Tongue (tissue), 2 donors: Measurements from ENCODE around the gene RUNX1. TPM values are rescaled to one million over a fixed set of nuclear protein-coding genes. Genes with fewer than 3 reads are reported as not detected.

ENCODE experiments used
- DNase-seq: peaks from one replicate; pipeline ENCODE4 v3.0.0-alpha.2; 2015
- total RNA-seq: library from RNA; depleted of rRNA; stranded (reverse); fragments of >200 nt; gene quantifications from one replicate; pipeline ENCODE4 v1.2.3, GENCODE V29; 2014

The RUNX1 gene
- total RNA-seq, 1 donor from 2014 or later: 12.6 TPM

DNA sequence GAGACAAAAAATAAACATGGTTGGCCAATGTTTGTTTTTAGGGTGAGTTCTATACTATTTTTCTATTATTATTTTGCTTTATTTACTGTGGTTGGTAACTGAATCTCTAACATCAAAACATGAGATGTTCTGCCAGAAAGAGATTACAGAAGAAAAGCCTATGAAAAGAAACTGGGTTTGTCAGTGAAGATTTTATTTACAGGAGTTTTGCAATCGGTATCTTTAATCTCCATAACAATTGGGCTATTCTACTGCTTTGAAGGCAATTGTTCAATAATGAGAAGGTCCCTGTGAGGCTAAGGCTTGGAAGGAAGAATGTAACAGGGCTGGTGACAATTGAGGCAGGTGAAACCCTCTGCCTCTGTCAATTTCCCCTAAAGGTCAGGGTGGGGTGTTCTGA, 224.8 kb downstream of the RUNX1 start:
- no peak for DNase-seq

DNA sequence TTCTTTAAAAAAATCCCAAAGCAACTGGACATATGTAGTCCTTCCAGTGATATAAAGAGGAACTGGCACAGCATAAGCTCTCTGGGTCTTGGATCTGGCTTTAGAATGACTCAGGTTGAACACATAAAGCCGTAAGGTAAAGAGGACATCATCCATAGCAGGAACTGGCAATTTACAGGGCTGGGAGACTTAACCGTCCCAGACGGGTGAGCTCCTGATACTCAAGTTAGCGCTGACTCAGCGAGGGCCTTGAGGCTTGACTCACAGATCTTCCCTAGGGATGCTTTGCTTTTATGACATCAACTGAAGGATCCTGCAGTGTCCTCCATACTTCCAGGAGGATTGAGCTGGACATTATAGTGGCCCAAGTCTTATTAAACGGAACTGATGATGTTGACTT, 226.2 kb downstream of the RUNX1 start:
- no peak for DNase-seq

DNA sequence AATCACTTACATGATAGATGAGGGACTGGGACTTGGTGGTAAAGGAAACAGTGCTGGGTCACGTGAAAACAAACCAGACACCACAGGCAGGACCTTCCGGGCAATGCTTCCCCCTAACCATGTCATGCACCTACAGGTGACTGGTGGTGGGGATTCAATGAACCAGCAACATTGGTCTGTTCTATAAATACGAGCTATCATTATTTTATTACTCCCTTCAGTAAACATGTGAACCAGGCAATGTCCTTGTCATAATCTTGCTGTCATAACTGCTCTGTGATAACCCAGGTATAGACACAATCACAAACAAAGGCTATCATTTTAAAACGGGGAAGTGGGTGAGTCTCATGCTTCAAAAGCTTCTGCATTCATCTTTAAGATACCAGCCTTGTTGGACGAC, 226.9 kb downstream of the RUNX1 start:
- no peak for DNase-seq

DNA sequence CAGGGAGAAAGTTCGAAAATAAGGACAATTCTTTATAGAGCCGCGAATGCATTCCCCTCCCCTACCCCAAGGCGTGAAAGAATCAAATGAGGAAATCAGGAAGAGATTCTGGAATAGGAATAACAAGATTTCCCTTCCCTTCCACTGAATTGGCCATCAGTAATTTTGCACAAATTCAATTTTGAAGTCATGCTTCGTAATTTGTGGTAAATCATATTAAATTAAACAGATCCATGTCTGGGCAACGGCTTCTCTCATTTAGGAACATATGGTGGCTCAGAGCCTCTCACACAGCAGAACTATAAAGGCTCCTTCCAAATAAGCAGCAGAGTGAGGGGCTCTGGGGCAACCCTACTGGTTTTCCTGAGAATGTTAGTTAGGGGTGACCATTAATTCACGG, 227.4 kb downstream of the RUNX1 start:
- no peak for DNase-seq

DNA sequence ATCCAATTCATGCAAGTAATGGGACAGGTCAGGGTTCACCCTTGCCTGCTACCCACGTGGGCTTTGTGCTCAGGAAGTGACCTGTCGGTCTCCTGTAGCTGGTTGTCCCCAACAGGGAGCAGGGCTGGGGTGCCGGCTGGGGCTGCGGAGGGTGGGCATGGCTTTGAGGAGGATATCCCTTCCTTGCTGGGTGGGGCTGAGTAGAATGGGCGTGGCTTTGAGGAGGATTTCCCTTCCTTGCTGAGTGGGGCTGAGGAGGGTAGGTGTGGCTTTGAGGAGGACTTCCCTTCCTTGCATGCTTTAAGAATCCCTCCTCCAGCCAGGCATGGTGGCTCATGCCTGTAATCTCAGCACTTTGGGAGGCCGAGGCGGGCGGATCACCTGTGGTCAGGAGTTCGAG, 229.1 kb downstream of the RUNX1 start:
- no peak for DNase-seq

DNA sequence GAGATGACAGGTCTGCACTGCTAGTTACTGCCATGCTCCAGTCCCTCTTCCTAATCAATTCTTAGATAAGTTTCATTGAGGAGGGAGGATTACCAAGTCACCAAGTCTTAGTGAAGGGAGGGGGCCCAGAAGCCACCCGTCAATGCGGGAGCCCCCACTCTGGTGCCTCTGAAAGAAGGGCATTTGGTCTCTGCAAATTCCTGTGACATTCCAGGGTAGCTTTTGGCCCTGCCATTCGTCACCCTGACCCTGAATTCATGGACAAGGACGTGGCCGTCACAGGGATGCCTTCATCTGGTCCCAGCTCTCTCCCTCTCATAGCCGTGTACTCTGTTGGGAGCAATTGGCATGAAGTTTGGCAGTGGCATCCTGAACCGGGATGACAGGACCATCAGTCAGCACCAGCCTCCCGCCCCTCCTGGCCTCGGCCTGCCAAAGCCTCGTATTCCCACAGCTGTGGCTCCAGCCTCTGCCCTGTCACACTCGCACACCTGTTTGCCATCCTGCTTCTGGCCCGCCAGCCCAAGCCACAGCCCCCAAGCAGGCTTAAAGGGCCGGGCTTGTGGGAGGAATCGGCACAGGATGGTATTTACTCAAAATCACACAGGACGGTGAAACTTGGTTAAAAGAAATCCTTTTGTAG, 229.6 kb downstream of the RUNX1 start:
- DNase-seq: peak; percentile 73

DNA sequence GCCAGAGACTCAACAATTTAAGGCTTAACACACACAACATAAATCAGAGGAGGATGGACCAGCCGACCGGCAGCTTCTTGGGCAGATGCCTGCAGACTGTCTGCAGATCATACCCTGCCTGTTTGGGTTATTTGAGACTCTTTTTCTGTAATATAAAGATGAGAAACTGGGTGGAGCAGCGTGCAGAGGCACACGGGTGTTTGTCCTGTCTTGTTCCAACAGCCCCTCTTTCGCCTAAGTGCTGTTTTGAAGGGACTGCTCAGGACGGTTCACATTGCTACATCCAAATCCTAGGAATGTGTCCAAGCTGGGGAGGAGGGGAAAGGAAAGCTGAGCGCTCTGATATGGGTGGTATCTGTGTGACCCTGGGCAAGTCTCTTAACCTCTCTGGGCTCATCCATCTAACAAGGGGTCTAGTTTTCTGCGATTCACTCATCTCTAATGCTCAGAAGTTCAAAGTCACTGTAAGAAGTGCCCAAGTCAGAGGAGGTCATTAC, 230.4 kb downstream of the RUNX1 start:
- DNase-seq: peak; percentile 64

DNA sequence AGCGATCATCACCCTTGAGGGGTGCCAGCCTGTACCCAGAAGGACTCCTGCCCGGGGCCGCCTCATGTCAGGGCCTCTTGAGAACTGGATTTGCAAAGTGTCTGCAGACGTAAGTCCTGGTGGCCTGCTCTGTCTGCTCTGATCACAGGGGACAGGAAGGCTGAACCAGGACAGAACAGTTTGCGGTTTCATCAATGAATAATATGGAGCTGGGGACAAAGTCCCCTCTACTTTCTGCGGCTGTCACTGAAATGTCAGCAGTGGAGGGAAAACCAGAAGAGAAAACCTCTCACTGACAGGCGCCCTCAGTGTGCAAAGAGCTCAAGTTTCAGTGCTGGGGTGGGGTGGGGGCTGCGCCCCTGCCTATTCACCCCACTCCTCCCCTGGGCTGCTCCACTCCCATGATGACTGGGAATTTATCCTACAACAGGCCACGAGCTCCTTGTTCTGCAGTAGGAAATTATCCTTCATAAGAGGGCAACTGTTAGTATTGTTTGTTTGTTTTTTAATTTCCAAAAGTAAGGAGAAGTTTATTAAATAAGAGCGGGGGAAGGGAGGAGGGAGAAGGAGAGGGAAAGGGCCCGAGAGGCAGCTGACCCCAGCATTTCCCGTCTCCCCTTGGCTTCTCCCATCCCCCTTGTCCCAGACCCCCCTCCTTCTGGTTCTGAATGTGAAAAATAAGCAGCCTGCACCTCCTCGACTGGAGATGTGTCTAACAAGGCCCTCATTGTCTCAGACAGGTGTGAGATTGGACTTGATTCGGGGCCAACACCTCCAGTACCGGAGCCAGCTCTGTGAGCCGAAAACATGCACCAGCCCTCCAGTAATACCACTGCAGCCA, 231.1 kb downstream of the RUNX1 start:
- no peak for DNase-seq

DNA sequence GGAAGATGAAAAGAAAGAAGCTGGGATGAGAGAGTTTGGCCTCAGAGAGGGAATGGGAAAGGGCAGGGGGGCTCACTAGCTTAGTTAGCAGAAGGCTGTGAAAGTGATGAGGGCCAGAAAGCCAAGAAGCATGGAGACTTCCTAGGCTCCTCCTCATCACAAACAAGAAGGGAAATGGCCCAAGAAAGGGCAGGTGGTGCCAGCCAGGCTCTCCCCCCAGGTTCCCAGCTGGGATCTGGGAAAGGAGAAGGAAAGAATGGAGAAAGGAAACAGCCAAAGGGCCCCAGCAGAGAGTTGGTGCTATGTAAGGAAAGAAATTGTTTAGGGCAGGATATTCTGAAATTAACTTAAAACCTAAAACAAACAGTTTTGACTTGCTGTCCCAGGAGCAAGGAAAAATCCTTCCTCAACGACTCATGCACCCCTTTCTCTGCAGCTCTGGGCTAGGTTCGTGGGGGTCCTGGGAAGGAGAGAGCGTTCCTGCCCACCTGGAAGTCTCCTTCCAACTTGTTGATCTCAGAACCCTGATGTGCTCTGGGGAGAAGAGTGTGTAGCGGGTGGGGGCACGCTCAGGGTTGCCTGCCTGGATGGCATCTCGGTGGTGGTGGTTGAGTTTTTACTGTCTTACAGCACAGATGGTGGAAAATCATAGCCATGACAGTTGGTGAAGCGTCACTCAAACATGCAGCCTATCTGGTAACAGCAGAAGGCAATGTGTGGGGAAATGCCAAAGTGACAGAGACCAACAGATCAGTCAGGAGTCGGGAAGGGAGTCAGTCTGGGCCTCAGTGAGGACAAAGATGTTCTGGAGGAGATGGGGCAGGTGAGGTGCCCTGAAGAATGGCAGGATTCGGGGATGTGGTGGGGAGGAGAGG, 233.0 kb downstream of the RUNX1 start:
- no peak for DNase-seq

DNA sequence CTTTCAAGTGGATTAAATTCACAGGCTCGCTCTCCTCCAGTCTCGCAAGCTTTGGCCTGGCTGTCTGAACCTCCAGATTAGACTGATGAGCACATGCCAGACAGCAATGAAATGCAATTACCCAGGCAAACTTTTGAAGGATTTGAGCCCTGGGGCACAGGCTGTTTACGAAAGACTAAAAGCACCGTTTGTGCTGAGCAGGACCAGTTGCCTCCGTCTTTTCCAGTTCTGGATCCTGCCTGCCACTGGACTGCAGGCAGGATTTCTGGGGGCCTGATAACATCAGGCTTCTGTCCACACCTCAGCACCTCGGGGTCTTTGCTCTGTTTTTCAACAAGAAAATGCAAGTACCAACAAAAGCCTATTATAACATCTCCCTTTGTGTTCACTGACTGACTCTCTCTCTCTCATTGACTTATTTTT, 234.6 kb downstream of the RUNX1 start:
- DNase-seq: no peak

DNA sequence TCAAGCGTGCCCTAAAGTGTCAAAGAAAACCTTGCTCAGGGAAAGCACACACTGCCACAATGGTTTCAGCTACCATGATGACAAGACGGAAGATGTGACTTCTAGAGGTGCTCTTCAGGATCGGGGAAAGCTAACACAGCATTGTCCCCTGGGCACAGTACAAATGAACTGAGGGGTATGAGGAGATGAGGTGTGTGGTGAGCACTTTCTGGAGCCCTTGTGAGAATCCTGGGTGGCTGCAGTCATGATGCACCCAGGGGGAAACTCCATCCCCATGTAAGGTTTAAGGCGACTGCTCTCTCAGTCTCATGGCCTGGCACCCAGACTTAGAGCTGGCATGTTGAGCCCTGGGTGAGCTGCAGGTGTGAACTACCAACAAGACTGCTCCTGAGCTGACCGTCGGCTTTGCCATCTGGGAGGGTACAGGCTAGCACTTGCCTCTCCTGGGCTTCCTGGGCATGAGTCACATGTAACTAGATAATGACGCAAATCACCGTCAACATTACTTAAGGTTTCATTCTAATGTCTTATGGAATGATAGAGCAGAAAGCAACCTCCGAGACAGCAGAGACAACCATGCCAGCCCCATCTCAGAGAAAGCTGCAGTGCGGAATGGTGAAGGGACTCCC, 235.7 kb downstream of the RUNX1 start:
- no peak for DNase-seq

DNA sequence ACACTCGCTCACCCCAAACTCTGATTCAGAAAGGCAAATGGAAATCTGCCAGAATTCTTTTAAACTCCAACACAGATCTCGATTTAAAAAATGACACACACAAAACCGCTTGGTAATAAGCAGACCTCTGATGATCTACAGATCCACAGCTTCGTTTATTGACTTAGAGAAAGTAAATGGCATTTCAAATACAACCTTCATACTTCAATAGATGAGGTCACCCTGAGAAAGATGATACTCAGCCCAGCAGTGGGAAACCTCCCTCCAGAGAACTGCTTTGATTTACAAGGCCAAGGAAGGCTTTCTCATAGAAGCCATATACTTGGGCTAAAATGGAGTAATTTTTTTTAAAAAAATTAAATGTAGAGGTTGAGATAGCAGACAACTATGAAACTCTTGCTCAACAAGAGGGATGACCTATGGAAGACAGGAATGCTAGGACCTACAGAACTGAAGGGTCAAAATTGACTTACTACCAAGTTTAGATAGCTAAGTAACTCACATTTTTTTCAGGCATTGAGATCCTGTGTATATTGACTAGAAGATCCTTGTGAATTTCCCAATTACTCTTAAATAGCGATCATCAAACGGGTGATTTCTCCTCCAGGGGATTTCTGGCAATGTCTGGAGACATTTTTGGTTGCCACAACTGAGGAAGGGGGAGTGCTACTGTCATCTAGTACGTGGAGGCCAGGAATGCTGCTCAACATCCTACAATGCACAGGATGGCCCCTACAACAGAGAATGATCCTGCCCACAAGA, 236.4 kb downstream of the RUNX1 start:
- DNase-seq: peak; percentile 43

DNA sequence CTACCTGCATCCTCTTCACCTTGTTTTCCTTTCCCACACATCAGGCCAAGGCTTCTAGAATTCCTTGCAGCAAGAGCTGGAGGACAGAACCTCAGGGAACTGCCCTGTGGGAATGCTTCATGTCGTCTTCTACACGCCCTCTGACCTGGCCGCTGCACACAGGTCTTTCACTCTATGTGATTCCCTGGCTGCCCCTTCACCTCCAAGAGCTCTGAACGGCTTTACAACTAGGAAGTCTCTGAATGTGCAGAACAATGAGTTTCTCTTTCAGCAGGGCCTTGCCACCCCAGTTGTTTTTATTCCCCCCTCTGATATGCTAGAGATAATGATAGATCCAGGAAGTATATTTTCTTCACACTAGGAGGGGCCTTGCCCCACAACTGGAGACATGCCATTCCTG, 237.7 kb downstream of the RUNX1 start:
- no peak for DNase-seq

DNA sequence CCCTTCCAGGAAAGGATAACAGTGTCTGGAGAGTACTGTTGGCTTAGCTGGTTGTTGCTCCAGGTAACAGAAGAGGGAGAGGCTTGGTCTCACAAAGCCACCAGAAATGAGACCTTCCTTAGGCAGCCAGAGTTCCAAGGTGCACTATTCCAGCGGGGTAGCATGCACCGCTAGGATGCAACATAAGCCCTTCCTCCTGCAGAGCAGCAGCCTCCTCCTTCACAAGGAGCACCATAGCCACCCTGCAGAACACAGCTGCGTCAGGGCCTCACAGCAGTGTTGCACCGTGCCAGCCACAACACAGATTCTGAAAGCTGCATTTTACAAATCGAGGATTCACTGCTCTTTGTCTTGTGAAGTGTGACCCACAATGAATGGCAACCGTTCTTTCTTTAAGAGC, 238.3 kb downstream of the RUNX1 start:
- no peak for DNase-seq

DNA sequence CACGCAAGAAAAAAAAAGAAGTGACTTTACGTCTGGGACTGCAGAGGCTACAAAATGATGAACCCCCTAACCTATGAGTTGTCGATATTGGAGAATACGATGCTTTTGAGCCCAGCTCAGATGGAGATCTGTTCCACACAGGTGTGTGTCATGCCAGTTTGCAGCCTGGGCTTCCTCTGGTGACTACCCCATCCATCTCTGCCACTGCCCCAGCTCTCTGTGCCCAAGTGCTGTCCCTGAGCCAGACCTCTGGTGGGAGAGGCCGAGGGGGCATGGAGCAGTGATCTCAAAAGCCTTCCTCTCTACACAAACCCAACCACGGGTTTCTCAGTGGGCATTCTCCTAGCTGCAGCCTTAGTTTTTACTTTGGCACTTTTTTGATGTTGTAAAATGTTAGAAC, 239.3 kb downstream of the RUNX1 start:
- no peak for DNase-seq

DNA sequence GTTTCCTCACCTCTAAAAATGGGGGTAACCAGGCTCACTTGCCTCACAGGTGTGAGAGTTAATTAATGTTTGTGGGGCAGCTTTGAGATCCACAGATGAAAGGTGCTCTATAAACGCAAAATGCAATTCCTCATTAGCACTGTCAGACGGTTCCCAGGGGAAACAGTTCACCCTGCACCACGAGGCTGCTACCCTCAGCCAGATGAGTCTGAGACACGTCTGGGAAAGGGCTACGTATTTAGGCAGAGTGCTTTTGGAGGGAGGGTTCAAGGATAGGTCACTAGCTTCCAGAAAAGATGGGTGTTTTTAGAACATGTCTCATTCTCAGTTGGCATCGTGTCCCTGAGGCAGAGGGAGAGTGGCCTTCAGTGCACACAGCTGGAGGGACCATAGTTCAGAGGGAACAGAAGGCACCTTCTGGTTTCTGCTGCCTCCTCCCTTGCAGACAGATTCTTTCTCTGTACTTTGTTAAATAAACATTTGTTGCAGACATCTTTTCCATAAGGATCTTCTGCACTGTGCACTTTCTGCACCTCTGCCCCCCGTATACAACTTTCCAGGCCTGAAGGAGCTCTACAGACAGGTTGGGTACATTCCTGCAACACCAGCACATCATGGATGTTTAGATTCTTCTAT, 240.4 kb downstream of the RUNX1 start:
- no peak for DNase-seq

DNA sequence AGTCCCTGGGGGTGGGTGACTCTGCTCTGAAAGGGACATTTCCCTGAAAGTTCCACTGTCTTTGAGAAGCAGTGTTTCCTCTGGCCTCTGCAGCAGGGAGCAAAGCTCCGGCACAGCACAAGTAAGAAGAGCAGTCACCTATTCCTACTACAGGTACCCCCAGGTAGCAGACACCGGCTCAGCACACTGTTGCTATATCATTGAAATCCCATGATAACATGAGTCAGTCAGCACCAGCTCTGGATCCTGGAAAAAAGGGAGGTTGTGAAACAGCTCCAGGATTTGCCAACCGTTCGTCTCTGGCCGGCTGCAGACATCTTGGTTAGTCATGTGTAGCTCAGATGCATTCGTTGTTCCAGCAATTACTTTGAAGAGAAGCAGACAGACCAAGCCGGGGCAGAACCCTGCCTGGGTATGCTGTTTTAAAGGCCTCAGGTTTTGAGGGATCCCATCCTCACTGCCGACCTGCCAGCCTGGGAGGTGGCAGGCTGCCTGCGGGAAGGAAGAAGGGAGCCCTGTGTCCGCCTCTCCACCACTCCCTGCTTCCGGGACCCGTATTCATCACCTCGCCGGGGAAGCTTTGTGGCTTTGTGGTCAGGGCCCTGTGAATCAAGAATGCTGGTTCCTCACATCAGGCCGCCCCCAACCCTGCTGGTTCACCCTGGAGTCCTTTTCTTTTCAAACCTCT, 241.1 kb downstream of the RUNX1 start:
- DNase-seq: no peak

DNA sequence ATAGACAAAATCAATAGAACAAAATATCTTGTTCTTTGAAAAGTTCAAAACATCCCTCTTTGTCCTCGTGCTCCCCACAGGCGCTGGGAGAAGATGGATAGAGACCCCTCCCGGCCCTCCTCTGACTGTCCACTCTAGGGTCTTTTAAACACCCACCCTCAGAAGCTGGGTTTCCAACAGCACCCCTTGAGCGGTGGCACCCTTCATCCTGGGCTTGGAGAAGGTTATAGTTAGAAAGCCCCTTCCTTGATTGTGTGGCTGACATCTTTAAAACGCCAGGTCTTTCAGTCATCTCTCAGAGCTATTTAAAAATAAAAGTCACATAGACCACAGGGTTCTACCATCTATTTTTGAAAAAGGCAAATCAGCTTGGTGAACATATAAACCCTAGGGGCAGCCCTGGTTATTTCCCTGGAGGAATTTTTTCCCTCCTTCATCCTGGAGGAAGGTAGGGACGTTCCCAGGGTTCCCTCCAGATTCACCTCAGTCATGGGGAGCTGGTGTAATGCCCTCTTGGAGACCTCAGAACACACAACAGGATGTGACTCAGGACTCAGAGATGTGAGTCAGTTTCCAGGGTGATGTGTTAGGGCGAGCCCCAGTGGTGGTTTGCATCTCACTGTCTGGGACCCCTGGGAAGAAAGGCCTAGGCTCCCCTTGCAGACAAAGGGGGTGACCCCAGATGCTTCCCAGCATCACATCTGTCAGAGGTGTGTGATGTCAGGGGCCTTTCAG, 241.8 kb downstream of the RUNX1 start:
- no peak for DNase-seq

DNA sequence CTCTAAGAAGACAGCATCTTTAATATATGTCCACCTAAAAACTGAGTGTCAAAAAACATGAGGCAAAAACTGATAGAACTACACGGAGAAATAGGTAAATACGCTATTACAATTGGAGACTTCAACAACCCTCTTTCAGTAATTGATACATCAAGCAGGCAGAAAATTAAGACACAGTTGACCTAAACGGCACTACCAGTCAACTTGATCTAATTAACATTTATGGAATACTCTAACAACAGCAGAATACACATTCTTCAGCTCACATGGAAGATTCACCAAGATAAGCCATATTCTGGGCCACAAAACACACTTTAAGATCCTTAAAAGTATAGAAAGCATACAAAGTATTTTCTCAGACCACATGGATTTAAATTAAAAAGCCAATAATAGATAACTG, 242.7 kb downstream of the RUNX1 start:
- DNase-seq: no peak

DNA sequence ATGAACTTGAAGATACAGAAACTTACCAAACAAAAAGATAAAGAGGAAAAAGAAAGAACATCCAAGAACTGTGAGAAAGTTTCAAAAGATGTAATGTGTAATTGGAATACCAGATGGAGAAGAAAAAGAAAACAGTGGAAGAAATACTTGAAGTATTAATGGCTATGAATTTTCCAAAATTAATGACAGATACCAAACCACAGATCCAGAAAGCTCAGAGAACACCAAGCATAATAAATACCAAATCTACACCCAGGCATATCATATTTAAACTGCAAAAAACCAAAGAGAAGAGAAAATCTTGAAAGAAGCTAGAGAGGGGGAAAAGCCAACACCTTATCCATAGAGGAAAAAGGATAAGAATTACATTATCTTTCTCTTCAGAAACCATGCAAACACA, 243.9 kb downstream of the RUNX1 start:
- no peak for DNase-seq
